ENCODE results near the gene KIF26B.

DNA sequence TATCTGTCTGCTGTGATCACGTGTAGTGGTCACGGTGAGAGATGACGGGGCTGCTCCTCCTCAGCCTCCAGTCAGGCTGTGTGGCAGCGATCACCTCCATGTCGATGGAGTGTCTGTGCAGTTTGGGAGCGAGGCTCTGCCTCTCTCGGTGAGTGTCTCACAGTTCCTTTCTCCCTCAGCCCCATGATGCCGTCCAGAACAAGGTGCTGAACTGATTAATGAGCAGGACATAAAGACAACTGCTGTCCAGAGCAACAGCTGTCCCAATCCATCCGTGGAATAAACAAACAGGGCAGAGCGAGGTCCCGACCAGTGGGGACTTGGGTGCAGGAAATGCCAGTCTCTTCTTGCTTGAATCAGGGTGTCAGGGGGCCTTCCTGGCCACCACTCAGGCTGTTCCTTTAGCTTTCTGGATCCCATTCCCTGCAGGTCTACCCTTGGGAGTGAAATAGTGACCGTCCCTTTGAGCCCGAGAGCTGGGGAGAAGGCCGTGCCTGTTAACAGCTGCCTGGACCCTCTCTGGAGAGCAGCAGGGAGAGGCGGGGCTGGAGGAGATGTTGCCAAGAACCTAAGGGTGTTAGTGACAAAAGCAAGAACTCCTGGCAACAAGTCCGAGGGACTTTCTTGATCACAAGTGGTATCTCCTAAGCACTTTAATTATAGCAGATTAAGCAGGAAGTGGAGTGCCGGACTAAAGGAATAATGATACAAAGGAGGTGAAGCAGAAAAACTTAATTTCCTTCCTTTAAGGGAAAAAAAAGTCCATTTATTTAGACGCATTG is 443.9 kb downstream of the KIF26B start:
- TF ChIP-seq POLR2A (IDR thresholded peaks at IDR 0.05) = no peak
- TF ChIP-seq, protein P1, sequence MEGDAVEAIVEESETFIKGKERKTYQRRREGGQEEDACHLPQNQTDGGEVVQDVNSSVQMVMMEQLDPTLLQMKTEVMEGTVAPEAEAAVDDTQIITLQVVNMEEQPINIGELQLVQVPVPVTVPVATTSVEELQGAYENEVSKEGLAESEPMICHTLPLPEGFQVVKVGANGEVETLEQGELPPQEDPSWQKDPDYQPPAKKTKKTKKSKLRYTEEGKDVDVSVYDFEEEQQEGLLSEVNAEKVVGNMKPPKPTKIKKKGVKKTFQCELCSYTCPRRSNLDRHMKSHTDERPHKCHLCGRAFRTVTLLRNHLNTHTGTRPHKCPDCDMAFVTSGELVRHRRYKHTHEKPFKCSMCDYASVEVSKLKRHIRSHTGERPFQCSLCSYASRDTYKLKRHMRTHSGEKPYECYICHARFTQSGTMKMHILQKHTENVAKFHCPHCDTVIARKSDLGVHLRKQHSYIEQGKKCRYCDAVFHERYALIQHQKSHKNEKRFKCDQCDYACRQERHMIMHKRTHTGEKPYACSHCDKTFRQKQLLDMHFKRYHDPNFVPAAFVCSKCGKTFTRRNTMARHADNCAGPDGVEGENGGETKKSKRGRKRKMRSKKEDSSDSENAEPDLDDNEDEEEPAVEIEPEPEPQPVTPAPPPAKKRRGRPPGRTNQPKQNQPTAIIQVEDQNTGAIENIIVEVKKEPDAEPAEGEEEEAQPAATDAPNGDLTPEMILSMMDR (IDR thresholded peaks at IDR 0.05) = no peak
